ENCODE measurements around the gene HMCN1.
"Not testable (repeated sequence)": the region's sequence is repeated elsewhere in the genome, so short reads cannot be mapped to it uniquely, and the experiment has no call there.

HMCN1 gene

DNA sequence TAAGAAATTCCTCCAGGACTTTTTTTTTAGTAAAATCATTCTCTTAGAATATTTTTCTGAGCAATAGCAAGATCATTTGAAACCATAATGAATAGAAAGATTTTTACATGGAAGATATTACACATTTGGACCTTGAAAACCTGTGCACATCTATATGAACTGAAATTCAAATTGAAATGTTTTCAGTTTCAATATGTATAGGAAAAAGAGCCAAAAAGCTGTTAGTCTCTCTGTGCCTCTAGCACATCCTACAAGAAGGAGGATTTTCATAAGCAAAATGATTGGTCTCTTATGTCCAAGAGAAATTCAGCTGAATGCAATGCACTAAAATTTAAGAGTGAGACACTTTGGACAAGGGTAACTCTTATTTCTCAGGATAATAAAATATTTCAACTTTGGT lies 8.2 kb downstream of the HMCN1 start:
- DNase-seq, result no peak

DNA sequence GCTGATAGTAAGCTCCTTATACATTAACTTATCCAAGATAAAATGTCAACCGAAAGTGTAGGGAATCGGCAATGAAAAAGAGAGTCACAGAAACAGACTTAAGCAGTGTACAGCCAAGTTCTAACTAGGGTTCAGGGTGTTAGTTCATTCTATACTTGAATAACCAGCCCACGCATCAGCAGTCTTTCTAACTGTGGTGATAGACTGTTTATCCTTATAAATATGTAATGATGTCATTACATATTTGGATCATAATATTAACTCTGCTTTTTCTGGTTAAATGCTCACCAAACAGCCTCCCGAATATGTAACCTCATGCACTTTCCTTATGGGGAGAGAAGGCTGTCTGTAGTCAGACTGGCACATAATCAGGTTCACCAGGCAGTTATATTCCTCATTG lies 11.0 kb downstream of the HMCN1 start:
- DNase-seq, result no peak

DNA sequence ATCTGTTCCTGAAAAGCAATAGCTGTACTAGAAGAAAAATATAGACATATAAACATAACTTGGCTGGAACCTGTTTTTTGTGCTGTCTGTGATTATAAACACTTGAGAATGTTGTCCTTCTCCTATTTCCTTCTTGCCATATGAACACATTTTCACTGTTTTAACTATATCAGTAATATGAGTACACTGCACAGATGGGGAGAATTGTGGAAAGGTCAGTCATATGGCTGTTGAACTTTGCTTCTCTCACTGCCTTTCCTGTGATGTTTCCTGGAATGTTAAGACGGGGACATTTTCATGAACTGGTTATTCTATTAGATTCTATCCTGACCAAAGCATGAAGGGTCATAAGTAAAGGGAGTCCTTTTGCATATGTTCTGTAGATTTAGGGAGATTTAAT lies 24.9 kb downstream of the HMCN1 start:
- DNase-seq, result no peak

DNA sequence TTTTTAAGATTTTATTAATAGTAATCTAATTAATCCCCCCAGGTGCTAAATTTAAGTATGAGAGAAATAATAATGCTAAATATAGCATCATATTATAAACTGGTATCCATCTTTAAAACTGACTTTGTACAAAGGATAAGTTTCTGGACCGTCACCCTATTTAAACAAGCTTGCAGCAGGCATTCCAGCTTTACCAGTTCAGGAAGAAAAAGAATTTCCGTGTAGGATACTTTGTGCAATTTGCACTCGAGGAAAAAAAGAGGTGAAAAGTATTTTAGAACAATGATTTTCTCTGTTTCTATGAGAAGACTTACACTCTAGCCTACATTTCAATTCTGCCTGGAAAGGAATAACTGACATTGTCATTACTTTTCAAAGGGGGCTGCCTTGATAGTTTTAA lies 27.6 kb downstream of the HMCN1 start:
- no peak for DNase-seq

DNA sequence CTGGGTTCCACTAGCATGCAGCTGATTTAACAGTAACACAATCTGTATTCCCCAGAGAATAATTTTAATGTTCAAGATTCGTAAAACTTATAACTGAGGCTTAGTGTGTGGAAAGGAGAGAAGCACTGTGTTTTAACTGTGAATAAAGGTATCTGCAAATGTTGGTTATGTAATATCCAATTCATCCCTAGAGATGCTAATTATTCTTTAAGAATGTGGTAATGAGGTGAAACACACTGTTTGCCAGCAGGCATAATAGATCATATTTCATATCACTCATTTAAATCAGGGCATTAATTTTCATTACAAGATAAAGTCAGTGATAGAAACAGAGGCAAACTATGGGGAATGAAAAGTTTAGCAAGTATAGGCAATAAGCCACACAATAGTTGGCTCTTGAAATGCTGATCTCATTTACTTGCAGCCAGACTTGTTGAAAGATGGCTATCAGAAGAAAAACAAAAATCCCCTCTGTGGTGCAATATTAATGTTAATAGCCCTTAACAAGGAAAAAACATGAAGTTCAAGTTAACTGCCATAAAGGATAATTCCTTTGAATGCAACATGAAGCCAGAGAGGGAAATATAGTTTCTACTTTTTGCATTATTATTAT lies 33.4 kb downstream of the HMCN1 start:
- DNase-seq, result no peak

DNA sequence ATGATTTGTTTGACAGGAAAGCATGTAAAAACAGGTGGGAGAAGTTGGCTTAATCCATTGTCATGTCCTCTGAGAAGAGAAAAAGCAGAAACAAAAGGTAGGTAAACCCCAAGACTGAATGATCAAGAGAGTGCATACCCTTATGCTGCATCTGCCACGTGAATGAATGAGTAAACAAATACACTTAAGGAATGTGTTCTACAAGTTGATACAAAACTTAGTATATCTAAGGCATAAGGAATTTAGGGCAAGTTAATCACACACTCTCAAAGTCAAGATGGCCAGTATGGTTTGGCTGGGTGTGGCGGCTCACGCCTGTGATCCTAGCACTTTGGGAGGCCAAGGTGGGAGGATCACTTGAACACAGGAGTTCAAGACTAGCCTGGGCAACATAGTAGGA lies 34.2 kb downstream of the HMCN1 start:
- DNase-seq, result no peak

DNA sequence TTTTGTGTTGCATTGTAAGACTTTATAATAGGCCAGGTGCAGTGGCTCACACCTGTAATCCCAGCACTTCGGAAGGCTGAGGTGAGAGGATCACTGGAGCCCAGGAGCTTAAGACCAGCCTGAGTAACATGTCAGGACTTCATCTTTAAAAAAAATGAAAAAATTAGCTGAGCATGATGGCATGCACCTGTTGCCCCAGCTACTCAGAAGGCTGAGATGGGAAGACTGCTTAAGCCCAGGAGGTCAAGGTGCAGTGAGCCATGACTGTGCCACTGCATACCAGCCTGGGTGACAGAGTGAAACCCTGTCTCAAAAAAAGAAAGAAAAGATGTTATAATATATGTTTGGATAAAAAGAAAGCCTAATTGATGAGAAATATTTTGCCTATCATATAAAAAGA lies 34.9 kb downstream of the HMCN1 start:
- no peak for DNase-seq

DNA sequence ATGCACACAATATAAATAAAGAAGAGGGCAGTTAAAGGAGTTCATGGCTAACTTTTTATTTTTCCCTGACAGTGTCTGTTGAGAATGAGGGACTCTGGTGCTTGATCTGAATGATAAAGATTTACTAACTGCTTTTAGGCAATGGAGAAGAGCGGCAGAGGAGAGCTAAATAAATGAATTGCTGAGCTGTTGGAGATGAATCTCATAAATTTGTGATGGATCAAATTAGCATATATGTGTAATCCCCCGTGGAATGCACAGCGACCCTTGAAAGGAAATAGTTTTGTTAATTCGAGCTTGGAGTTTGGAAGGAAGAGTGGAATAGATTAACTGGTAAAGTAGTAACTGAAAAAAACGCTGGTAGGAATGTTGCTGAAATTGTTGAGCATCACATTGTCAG lies 40.2 kb downstream of the HMCN1 start:
- no peak for DNase-seq

DNA sequence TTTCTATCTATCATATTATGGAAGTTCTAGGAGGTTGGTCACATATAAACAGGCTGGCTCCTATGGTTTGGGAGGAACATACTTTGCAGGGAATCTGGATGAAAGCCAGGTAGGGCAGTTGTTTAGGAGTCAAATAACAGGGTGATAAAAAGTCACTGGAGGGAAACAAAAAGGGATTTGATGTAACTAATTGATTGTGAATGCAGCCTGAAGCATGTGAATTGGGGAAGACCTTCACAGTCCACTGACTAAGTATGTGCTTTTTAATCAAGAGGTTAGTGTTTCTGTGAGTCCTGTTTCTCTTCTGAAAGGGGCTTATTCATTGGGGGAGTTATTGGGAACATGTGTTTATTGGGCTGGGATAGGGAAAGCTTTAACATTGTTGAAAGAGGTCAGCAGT lies 41.3 kb downstream of the HMCN1 start:
- DNase-seq, result peak; percentile 26

DNA sequence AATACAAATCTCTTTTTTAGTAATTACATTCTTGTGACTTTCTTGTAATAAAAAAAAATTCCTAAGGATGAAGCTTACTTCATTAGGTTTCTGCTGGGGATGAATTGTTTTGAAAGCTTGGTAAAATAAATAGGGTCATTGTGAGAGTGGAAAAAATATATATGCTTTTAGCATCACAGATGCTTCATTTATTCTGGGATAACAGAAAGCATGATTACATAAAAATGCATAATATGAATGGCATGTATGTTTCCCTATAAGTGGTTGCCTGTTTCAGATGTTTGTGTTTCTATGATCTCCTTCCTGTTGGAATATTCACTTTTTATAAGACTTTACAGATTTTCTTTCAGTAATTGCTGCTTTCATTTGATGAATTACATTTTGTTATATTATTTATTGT lies 42.3 kb downstream of the HMCN1 start:
- no peak for DNase-seq

DNA sequence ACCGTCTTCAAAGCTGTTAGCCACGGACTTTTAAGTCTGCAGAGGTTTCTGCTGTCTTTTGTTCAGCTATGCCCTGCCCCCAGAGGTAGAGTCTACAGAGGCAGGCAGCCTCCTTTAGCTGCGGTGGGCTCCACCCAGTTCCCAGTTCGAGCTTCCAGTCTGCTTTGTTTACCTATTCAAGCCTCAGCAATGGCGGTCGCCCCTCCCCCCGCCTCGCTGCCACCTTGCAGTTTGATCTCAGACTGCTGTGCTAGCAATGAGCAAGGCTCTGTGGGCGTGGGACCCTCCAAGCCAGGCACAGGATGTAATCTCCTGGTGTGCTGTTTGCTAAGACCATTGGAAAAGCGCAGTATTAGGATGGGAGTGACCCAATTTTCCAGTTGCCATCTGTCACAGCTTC lies 49.7 kb downstream of the HMCN1 start:
- not testable (repeated sequence) for DNase-seq

DNA sequence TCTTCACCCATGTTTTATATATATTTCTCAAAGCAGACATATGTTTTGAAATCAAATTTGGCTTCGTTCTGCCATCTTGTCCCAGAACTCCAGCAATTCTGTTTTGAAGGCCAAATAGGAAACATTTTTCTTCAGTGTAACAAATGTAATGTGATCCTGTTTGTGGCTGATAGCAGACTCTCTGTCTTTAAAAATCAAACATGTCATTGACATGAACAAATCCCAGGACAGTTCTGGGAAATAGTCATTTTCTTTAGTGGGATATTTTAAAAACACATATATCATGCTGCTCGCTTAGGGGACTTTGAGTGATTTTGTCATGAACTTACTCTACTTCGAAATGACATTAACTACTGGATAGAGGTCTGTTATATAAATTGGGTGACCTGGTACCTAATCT lies 51.4 kb downstream of the HMCN1 start:
- no peak for DNase-seq

DNA sequence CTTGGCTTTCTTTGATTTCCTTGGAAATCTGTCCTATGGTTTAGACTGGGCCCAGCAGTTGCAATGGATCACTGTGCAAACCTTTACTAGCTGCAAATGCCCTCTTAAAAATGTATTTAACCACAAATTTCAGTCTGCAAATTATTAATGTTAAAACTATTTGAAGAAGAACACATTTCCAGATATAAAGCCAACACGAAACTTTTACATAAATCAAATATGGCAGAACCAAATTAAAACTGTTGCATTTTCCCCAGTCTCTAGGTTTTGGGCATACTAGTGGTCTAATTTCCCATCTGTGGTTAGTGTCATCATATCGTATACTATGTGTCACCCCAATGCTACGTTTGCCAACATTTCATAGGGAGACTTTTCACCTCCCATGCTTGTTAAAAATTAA lies 52.3 kb downstream of the HMCN1 start:
- DNase-seq, result no peak

DNA sequence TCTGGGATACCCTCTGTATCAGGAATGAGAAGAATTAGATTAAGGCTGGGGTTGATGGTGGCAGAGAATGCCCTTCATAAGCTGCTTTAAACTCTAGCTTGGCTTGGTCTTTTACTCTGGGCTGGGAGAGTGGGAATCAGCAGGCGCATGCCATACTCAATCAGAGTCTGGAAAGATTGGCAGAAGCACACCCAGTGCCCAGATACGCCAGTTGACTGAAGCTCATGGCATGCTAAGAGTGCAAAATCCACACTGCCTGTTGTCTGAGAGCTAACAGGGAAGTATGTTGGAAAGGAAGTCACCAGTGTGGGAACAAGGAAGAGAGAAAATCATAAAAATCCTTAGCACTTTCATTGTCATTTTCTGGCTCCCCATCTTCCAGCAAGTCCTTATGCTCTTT lies 53.0 kb downstream of the HMCN1 start:
- DNase-seq, result no peak

DNA sequence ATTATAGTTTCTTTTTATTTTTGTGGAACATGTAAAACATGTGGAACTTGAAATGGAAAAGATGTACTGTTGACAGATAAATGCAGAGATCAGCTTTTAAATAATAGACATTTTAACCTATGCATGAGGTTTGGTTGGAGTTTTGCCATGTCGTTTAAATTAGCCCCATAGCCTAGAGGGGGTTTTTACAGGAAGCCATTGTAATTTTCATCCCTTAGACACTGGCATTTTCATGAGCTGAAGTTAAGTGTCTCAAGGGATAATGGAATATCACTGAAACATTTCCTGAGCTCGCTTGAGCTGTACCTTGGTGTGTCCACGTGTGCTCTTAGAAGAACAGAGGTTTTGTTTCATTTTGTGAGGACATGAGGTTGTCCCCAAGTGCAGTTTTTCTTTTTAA lies 54.2 kb downstream of the HMCN1 start:
- DNase-seq, result no peak

DNA sequence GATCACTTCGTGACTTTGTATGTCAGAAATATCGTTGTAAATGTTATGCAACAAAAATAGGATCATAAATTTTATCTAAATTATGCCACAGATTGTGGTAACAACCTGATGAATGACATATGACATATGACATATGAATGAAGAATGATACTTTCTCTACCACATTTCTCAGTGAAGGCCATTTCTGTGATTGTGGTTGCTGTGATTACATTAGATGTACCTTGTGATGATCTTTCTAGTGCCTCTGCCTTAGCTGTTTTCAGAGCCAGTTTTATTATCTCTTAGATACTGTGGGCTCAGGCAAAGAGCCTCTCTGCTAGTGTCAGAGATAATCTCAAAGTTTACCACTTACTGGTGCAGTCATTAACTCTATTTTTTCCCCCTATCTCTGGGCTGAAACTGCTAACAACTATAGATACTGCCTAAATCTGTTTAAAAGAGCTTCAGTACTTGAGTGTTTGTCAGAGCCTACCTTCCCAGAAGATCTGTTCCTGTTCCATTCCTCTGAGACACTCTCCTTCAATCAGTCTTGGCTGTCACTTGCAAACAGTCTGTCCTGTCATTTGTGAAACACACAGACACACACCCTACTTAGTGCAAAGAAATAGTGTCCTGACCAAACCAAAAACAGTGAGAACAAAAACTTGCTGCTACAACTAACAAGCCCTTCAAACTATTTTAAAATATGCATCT lies 55.5 kb downstream of the HMCN1 start:
- DNase-seq, result no peak

DNA sequence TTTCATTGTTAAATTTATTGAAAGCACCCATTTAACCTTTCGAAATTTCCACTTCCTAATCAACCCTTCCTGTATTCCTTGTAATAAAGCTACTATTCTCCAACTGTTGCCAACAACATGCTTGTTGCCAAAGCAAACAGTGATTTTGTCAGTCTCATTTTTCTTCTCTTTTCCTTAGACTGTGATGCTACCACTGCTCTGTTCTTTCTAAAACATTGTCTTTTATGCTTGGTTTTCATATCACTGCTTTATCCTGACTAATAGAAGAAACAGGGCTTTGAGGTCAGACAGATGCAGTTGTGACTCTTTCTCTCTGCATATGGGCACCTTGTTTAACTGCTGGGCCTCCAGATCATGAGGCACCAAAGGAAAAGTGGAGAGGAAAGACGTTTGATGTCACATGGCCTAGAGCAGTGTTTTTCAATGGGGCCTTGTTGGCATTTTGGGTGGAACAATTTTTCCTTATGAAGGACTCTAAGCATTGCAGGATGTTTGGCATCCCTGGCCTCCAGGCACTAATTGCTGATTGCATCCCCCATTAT lies 56.1 kb downstream of the HMCN1 start:
- DNase-seq, result no peak

DNA sequence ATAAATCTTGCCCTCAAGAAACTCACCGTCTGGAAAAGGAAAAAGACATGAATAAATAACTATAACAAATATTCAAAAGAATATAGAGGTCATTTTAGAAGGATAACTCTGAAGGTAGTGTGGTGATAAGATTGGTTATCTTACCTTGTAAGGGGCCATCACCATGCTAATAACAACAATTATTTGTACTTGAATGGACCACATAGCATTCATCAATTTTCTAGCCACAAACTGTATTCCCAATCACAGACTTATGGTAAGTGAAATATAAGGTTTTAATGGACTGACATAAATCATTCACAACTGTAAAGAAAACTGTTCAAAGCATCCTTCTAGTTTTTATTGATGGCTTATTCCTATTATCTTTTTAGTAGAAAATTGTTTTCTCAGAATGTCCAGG lies 57.8 kb downstream of the HMCN1 start:
- DNase-seq, result no peak

DNA sequence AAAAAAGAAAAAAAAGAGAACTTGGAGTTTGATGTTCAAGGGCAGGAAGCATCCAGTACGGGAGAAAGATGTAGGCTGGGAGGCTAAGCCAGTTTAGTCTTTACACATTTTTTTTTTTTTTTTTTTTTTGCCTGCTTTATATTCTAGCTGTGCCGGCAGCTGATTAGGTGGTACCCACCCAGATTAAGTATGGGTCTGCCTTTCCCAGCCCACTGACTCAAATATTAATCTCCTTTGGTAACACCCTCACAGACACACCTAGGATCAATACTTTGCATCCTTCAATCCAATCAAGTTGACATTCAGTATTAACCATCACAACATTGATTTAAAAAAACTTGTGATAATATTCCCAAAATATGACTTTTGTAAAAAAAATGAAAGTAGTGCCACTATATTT lies 60.3 kb downstream of the HMCN1 start:
- not testable (repeated sequence) for DNase-seq

DNA sequence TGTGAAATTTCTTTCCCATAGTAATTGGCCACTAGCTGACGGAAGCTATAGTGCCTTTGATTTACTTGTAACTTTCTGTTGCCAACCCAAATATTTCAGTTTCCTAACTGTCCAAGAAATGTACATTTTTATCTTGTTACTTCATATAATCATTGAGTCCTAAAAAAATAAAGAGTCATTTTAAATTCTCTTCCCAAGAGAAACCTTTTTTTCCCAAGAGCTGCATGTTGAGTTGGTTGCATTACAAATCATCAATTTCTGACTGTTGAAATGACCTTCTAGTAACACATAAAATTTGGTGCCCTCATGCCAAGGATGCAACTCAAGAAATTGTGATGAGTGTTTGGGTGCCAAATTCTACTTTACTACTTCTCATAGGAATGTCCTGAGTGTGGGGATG lies 61.0 kb downstream of the HMCN1 start:
- no peak for DNase-seq

DNA sequence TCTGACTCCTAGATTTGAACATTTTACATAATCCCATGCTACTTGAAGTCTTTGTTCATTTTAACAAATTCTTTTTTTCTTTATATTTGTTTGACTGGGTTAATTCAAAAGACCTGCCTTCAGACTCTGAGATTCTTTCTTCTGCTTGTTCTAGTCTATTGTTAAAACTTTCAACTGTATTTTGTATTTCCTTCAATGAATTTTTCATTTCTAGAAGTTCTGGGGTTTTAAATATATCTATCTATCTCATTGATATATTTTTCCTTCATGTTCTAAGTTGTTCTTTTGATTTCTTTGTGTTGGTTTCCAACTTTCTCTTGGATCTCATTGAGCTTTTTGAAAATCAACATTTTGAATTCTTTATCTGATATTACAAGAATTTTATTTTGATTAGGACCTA lies 64.3 kb downstream of the HMCN1 start:
- no peak for DNase-seq

DNA sequence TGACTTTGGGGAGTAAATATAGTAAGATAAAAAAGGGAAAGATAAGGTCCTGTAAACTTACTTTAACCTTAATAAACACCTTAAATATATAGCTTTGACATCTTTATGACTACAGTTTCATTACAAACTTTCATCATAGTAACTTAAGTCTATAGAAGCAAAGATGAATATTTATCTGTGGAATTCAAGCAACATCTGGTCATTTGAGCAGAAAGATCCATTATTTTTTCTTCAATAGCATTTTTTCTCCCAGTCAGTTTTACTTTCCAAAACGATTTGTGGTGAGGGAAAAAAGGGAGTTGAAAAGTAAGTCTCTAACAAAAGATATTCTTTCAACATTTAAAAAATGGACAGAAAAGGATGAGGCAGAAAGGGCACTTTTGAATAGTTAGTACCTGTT lies 69.0 kb downstream of the HMCN1 start:
- no peak for DNase-seq

DNA sequence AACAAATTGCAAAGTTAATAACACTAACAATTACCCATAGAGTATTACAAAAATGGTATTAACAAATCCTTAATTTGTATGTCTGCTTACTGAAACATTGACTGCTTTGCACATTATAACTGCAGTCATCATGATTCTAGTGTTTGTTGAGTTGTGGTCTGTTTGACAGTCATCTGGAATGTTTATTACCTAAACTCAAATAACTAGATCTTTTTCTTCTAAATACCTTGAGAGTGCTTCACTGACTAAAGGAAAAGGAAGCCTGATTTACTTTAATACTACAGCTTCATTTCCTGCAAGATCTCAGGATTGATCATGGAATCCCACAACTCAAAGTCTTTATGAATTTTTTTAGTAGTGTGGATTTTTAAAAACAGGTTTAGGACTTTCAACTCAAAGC lies 70.0 kb downstream of the HMCN1 start:
- DNase-seq, result no peak

DNA sequence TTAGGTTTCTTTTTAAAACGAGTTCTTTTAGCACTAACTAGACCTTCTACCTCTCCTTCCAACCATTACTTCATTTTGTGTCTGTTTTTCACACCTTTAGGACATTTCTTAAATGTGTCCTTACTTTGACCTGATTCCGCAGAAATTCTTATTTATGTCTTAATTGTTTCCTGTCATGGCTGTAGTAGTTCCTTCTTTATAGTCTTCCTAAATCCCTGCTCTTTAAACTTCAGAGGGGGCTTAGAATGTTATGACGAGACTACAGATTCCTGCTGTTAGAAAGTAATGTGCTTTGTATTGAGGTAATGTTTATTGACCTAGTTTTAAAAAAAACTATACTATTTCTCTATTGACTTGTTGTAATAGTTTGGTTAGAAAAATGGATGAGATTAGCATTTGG lies 70.4 kb downstream of the HMCN1 start:
- DNase-seq, result no peak

DNA sequence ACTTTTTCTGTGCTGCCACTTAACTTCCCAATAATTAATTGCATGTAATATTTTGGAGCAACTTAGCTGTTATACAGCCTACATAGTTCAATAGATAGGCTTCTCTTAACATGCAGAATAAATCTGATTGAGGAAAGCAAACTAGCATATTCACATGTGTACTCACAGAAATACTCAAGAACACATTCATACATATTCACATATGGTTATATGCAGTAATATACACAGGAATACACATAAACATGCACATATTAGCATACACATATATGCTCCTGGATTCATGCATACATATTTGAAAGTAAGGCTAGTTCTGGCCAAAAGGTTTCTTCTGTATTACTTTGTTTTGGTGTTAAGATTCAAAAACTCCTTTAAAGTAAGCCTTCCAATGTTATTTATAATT lies 73.1 kb downstream of the HMCN1 start:
- DNase-seq, result no peak

Measured in NCI-H1092 treated with DMSO at 0.1 percent for 48 hours (cell line).